Tibial artery (tissue), 4 donors: ENCODE data around the gene KASH5.

ENCODE experiments used
- DNase-seq, 2 donors: peaks; one replicate each; pipeline ENCODE4 v3.0.0-alpha.2; 2019
- H3K27ac ChIP-seq, 2 donors: fragments of 200-600 bp; sonication (generic) in 1 of 2; 1 replicate in 1 of 2; 2 replicates in 1 of 2; pipeline ENCODE4 v1.5.1; 2018 to 2019; ENCODE audit warnings: mild to moderate bottlenecking in 1 of 2
- H3K27me3 ChIP-seq, 2 donors: fragments of 200-600 bp; sonication (generic) in 1 of 2; one replicate each; pipeline versions ENCODE4 v1.5.1 to v1.6.0; 2016 to 2019
- H3K36me3 ChIP-seq, 3 donors: fragments of 200-600 bp; sonication (generic) in 2 of 3; one replicate each; pipeline ENCODE4 v1.5.1; 2016 to 2019; ENCODE audit warnings: mild to moderate bottlenecking in 2 of 3
- H3K4me1 ChIP-seq, 4 donors: fragments of 200-600 bp; sonication (generic) in 2 of 4; 1 replicate in 3 of 4; 2 replicates in 1 of 4; pipeline ENCODE4 v1.5.1; 2016 to 2019
- H3K4me3 ChIP-seq, 2 donors: fragments of 200-600 bp; sonication (generic) in 1 of 2; 1 replicate in 1 of 2; 2 replicates in 1 of 2; pipeline ENCODE4 v1.5.1; 2018 to 2019; ENCODE audit warnings: mild to moderate bottlenecking in 2 of 2
- H3K9me3 ChIP-seq, 3 donors: fragments of 200-600 bp; sonication (generic) in 1 of 3; one replicate each; pipeline ENCODE4 v1.5.1; 2016 to 2019
- intact Hi-C: fragments of 100-400 bp; cut with DNase I; formaldehyde crosslinking; loops from one replicate; pipeline ENCODE4 v1.15.0; 2023; ENCODE audit warnings: low total_unique reads
- TF ChIP-seq, protein P1 (sequence below), 2 experiments: fragments of 200-600 bp in 1 of 2; fragments of 450-650 bp in 1 of 2; IDR thresholded peaks; one replicate each; pipeline ENCODE4 v1.5.1; 2017 to 2019; ENCODE audit warnings: antibody characterized with exemption in 2 of 2, mild to moderate bottlenecking in 1 of 2, moderate library complexity in 1 of 2

The KASH5 gene

GRCh38 chr19:49450405-49450804 is 62.4 kb downstream of the KASH5 start:
- intact Hi-C loops = no loop called here
- H3K27me3 ChIP-seq = no peaks in the 10 kb centered on the region
- H3K36me3 ChIP-seq = peaks cover 7 to 37% (median 17%) of the 10 kb centered on the region in 3 donors
- no peaks in the 10 kb centered on the region for H3K9me3 ChIP-seq
- peaks cover 0 to 21% (median 12%) of the 10 kb centered on the region in 4 donors for H3K4me1 ChIP-seq
- peak overlapping the region in 1 of 2 donors; percentile 62 for H3K4me3 ChIP-seq
- no peak for DNase-seq
- no peak overlapping the region for H3K27ac ChIP-seq
- TF ChIP-seq, protein P1, sequence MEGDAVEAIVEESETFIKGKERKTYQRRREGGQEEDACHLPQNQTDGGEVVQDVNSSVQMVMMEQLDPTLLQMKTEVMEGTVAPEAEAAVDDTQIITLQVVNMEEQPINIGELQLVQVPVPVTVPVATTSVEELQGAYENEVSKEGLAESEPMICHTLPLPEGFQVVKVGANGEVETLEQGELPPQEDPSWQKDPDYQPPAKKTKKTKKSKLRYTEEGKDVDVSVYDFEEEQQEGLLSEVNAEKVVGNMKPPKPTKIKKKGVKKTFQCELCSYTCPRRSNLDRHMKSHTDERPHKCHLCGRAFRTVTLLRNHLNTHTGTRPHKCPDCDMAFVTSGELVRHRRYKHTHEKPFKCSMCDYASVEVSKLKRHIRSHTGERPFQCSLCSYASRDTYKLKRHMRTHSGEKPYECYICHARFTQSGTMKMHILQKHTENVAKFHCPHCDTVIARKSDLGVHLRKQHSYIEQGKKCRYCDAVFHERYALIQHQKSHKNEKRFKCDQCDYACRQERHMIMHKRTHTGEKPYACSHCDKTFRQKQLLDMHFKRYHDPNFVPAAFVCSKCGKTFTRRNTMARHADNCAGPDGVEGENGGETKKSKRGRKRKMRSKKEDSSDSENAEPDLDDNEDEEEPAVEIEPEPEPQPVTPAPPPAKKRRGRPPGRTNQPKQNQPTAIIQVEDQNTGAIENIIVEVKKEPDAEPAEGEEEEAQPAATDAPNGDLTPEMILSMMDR (IDR thresholded peaks at IDR 0.05) = no peak

DNA sequence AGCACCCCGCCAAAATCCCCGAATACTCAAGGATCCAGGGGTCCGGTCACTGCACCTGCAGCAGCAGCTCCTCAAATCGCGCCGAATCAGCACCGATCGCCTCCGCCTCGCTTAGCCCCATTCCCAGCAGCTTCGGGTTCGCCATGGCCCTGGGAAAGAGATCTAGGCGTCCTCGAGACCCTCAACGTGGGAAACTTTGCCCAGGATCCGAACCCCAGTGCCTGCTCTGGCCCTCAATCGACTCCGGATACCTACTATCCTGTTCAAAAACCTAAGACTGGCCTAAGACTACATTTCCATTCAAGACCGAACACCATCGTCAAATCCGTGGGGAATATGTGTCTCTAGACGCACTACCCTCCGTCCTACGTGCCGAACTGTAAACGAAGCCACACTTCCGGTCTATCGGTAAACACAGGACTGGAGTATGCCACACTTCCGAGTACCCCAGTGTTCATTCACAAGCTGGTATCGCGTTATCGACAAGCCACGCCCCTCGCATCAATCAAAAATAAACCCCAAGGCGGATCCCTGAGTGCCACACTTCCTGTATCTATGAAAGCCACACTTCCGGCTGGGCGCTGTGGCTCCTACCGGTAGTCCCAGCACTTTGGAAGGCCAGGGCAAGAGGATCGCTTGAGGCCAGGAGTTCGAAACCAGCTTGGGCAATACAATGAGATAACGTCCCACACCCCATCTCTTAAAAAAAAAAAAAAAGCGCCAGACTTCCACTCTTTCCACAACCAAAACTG is 63.6 kb downstream of the KASH5 start, which contains the start of gene PIH1D1:
Gene PIH1D1, minus strand, starts transcription at position 385 of the 752 bp plus-strand sequence. Its CDS starts 240 bp downstream, at position 145.
- DNase-seq = peak; percentile 99
- no peaks in the 10 kb centered on the region for H3K9me3 ChIP-seq
- intact Hi-C loops = no loop called here
- H3K4me1 ChIP-seq = peaks cover 0 to 21% (median 12%) of the 10 kb centered on the region in 4 donors
- peak within 1 kb of the TSS; percentile 62 to 85 for H3K4me3 ChIP-seq
- TF ChIP-seq, protein P1 (IDR thresholded peaks at IDR 0.05) = peak in 1 of 2 experiments; percentile 18
- peak within 1 kb of the TSS; percentile 94 to 100 for H3K27ac ChIP-seq
- H3K36me3 ChIP-seq = peaks cover 7 to 31% (median 15%) of the 10 kb centered on the region in 3 donors
- no peaks in the 10 kb centered on the region for H3K27me3 ChIP-seq

DNA sequence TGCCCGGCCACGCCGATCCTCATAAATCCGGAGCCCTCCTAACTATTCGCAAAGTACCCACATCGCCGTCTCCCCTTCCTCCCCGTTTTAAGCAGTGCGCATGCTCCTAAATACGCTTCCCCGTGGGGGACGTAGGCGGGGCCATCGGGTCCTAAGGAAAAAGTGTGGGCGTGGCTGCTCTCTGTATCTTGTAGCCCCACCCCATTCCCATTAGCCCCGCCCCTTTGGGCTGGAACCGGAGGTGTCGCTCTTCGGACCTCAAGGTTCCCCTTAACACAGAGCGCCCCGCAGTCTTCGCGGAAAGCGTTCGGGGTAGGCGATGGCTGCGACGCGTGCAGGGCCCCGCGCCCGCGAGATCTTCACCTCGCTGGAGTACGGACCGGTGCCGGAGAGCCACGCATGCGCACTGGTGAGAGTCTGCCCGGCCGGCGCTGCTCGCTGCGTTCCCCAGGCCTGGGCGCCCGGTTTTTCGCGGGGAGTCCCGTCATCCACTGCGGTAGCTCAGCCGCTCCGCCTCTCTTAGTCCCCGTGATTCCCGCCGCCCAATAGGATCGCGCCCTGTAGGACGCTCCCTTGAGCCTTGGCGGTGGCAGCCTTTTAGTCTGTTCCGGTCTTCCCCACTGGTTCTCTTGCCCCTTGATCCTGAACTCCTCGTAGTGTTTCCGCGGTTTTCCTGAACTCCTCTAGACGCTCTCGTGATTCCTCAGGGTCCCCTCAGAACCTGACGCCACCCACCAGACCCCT is 65.1 kb downstream of the KASH5 start, which contains the start of gene ALDH16A1:
Gene ALDH16A1, plus strand, starts transcription at position 213 of the 744 bp plus-strand sequence. Its CDS starts 107 bp downstream, at position 320.
- Histone ChIP-seq H3K27ac (peak within 1 kb of the TSS; percentile 94 to 100), H3K4me1 (peaks cover 0 to 21% (median 12%) of the 10 kb centered on the region in 4 donors), H3K9me3 (no peaks in the 10 kb centered on the region), H3K27me3 (no peaks in the 10 kb centered on the region), H3K4me3 (peak within 1 kb of the TSS; percentile 62 to 85), H3K36me3 (peaks cover 7 to 17% (median 9%) of the 10 kb centered on the region in 3 donors)
- TF ChIP-seq, protein P1 (IDR thresholded peaks at IDR 0.05) = no peak
- intact Hi-C loops = no loop called here
- DNase-seq = peak; percentile 98 to 99

DNA sequence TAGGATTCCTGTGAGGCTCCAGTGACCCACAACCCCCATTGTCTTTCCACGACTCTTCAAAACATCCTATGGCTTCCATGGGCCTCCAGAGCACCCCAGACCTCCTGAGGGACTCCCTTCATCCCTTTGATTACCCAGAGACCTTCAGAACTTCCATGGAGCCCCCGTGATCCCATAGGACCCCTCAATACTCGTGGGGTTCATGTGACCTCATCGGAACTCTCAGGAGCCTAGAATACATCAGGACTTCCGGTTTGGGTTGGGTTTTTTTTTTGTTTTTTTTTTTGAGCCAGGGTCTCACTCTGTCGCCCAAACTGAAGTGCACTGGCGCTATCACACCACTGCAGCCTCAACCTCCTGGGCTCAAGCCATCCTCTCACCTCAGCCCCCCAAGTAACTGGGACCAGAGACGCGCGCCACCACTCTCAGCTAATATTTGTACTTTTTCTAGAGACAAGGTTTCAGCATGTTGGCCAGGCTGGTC is 65.8 kb downstream of the KASH5 start:
- Histone ChIP-seq H3K27me3 (no peaks in the 10 kb centered on the region), H3K9me3 (no peaks in the 10 kb centered on the region), H3K4me1 (peaks cover 0 to 21% (median 12%) of the 10 kb centered on the region in 4 donors), H3K27ac (peak overlapping the region; percentile 94 to 100), H3K36me3 (peaks cover 6 to 11% (median 7%) of the 10 kb centered on the region in 3 donors), H3K4me3 (peak overlapping the region; percentile 62 to 85)
- TF ChIP-seq, protein P1 (IDR thresholded peaks at IDR 0.05) = no peak
- DNase-seq = no peak
- intact Hi-C loops = no loop called here

- Histone ChIP-seq H3K36me3 (peaks cover 9 to 14% (median 14%) of the 10 kb centered on the region in 3 donors), H3K9me3 (no peaks in the 10 kb centered on the region), H3K4me1 (peaks cover 0 to 15% (median 8%) of the 10 kb centered on the region in 4 donors), H3K27ac (no peak overlapping the region), H3K27me3 (no peaks in the 10 kb centered on the region), H3K4me3 (no peak overlapping the region)
- DNase-seq = no peak
- intact Hi-C loops = no loop called here
- TF ChIP-seq, protein P1 (IDR thresholded peaks at IDR 0.05) = no peak
These were observed 67.7 kb downstream of the KASH5 start for GRCh38 chr19:49455773-49456172.
